GM12878 (cell line): ENCODE results near the gene NUP214. TPM values are rescaled to one million over a fixed set of nuclear protein-coding genes. Genes with fewer than 3 reads are reported as not detected.

ENCODE experiments used
- ATAC-seq: fragments of 200-7000 bp; cut with Tn5 transposase; 3 replicates; pipeline ENCODE4 v1.9.1; 2020; ENCODE audit warnings: mild to moderate bottlenecking, moderate library complexity
- BruUV-seq: library from RNA; stranded (reverse); fragments of 400-500 nt; replicated peaks from 2 replicates; lab custom pipeline; 2021; lab: Mats Ljungman, UMichigan
- CTCF ChIA-PET: fragments of 300-600 bp; sonication (Branson Sonifier 250); formaldehyde crosslinking; extraction: SDS; loops from one replicate; lab custom pipeline; 2021; ENCODE audit warnings: inconsistent platforms; lab: Yijun Ruan, JAX
- POLR2A ChIA-PET: fragments of 350-600 bp; formaldehyde crosslinking; extraction: SDS; loops from one replicate; lab custom pipeline; 2021; ENCODE audit warnings: inconsistent platforms; lab: Charles Lee
- RAD21 ChIA-PET: fragments of 300-600 bp; sonication (Branson Sonifier 250); formaldehyde crosslinking; loops from one replicate; lab custom pipeline; 2023; ENCODE audit warnings: antibody characterized with exemption; ENCODE audit not compliant: unreplicated experiment; lab: Charles Lee
- SMC1A ChIA-PET: fragments of 300-600 bp; sonication (Branson Sonifier 250); formaldehyde crosslinking; loops from one replicate; lab custom pipeline; 2023; ENCODE audit not compliant: unreplicated experiment, uncharacterized antibody; lab: Charles Lee
- DNase-seq: peaks from one replicate; pipeline ENCODE4 v3.0.0-alpha.2; 2011; ENCODE audit warnings: low read depth, low spot score
- FAIRE-seq: peaks from 3 replicates; lab custom pipeline; 2011; peaks lifted over from hg19 to GRCh38; lab: Jason Lieb, UNC
- H2AFZ ChIP-seq: 2 replicates; pipeline ENCODE4 v1.6.0; 2011; ENCODE audit warnings: low read depth, low read length, control low read depth; ENCODE audit not compliant: control insufficient read depth
- H3K27ac ChIP-seq: 2 replicates; pipeline ENCODE4 v1.5.1; 2011; ENCODE audit warnings: control low read depth; ENCODE audit not compliant: control insufficient read depth, insufficient read depth
- H3K27me3 ChIP-seq, 2 experiments: replicated peaks in 1 of 2; 2 replicates each; pipeline versions ENCODE4 v1.6.0 to v1.6.1; 2011; ENCODE audit warnings: low read length in 1 of 2; ENCODE audit not compliant: control insufficient read depth in 2 of 2, insufficient read depth in 2 of 2
- H3K36me3 ChIP-seq, 2 experiments: 2 replicates each; pipeline ENCODE4 v1.5.1; 2011; ENCODE audit warnings: low read length in 1 of 2; ENCODE audit not compliant: control insufficient read depth in 2 of 2, insufficient read depth in 2 of 2
- H3K4me1 ChIP-seq: 2 replicates; pipeline ENCODE4 v1.6.1; 2011; ENCODE audit warnings: mild to moderate bottlenecking, low read length, moderate library complexity, mixed read lengths; ENCODE audit not compliant: control insufficient read depth, insufficient read depth
- H3K4me2 ChIP-seq: 2 replicates; pipeline ENCODE4 v1.6.0; 2011; ENCODE audit warnings: control low read depth; ENCODE audit not compliant: control insufficient read depth, insufficient read depth
- H3K4me3 ChIP-seq: fragments of 200-600 bp; sonication (generic); 2 replicates; pipeline ENCODE4 v1.5.1; 2016
- H3K79me2 ChIP-seq: 2 replicates; pipeline ENCODE4 v1.6.0; 2011; ENCODE audit warnings: low read length; ENCODE audit not compliant: control insufficient read depth, insufficient read depth
- H3K9ac ChIP-seq: 2 replicates; pipeline ENCODE4 v1.8.0; 2011; ENCODE audit warnings: low read length, control low read depth, mixed read lengths; ENCODE audit not compliant: control insufficient read depth, insufficient read depth
- H3K9me3 ChIP-seq: replicated peaks from 3 replicates; pipeline ENCODE4 v1.5.1; 2011; ENCODE audit warnings: mild to moderate bottlenecking, low read length; ENCODE audit not compliant: control insufficient read depth, insufficient read depth
- H4K20me1 ChIP-seq: 2 replicates; pipeline ENCODE4 v1.6.0; 2011; ENCODE audit not compliant: control insufficient read depth, insufficient read depth
- BCL3 ChIP-seq: IDR thresholded peaks from 2 replicates; pipeline ENCODE4 v1.6.1; 2011; ENCODE audit warnings: borderline replicate concordance, low read depth, mild to moderate bottlenecking, moderate library complexity, low read length; ENCODE audit not compliant: insufficient read depth, poor library complexity, severe bottlenecking
- GABPA ChIP-seq: IDR thresholded peaks from 2 replicates; pipeline ENCODE4 v1.6.1; 2014; ENCODE audit warnings: antibody characterized with exemption, low read depth, mild to moderate bottlenecking, inconsistent platforms
- KDM1A ChIP-seq: fragments of 200-600 bp; sonication (generic); IDR thresholded peaks from 2 replicates; pipeline ENCODE4 v1.6.1; 2016; ENCODE audit warnings: borderline replicate concordance
- MXI1 ChIP-seq: fragments of 150-350 bp; IDR thresholded peaks from 2 replicates; pipeline ENCODE4 v1.6.1; 2011; ENCODE audit warnings: low read depth, mild to moderate bottlenecking, inconsistent platforms, low read length, improper control_type of control experiment
- POU2F2 ChIP-seq: IDR thresholded peaks from 3 replicates; pipeline ENCODE4 v1.6.1; 2011; ENCODE audit warnings: low read depth, mild to moderate bottlenecking, low read length, borderline replicate concordance
- RBBP5 ChIP-seq: fragments of 200-600 bp; sonication (generic); conservative IDR thresholded peaks from 2 replicates; pipeline ENCODE4 v1.6.1; 2016
- SMAD1 ChIP-seq: fragments of 450-650 bp; IDR thresholded peaks from 2 replicates; pipeline ENCODE4 v1.6.1; 2018; ENCODE audit warnings: mild to moderate bottlenecking, low read depth; ENCODE audit not compliant: partially characterized antibody
- SREBF1 ChIP-seq: IDR thresholded peaks from 2 replicates; pipeline ENCODE4 v1.6.1; 2012; ENCODE audit warnings: mild to moderate bottlenecking, low read length
- ZBED1 ChIP-seq: IDR thresholded peaks from 2 replicates; pipeline ENCODE4 v1.6.1; 2016; ENCODE audit warnings: borderline replicate concordance
- ZBTB40 ChIP-seq: fragments of 450-650 bp; IDR thresholded peaks from 2 replicates; pipeline ENCODE4 v1.6.1; 2016; ENCODE audit warnings: mild to moderate bottlenecking, moderate library complexity, borderline replicate concordance
- WGBS: methylation state at CpG from one replicate; pipeline ENCODE4 v1.1.6; 2016; ENCODE audit warnings: low lambda C conversion rate; ENCODE audit not compliant: insufficient replicate concordance, insufficient coverage; ENCODE audit errors: missing lambda C conversion rate; 5-methylcytosine and 5-hydroxymethylcytosine counted together
- in situ Hi-C: fragments of 300-500 bp; cut with MboI; formaldehyde crosslinking; loops from 9 replicates; pipeline ENCODE4 v1.14.3; 2018; ENCODE audit warnings: mixed read lengths
- intact Hi-C: fragments of 100-400 bp; cut with micrococcal nuclease; formaldehyde crosslinking; loops from one replicate; pipeline ENCODE4 v1.14.2; 2022; ENCODE audit not compliant: unreplicated experiment
- polyA plus RNA-seq, 11 experiments: library from polyadenylated mRNA; depleted of rRNA in 4 of 11; unstranded in 6 of 11; stranded (reverse) in 5 of 11; fragments of >200 nt; fragmentation: Nextera tagmentation in 4 of 11; fragmentation: Illumina TruSeq in 1 of 11; extraction: Ambion mirVana in 4 of 11; extraction: Trizol in 1 of 11; gene quantifications; 1 replicate in 1 of 11; 2 replicates in 10 of 11; pipeline versions ENCODE4 v1.2.1 to v1.2.3, GENCODE V29; 2011 to 2016; ENCODE audit warnings: inconsistent platforms in 2 of 11, missing spikeins in 2 of 11, low read depth in 1 of 11
- total RNA-seq, 4 experiments: library from RNA; depleted of rRNA in 3 of 4; stranded (reverse); fragments of >200 nt in 3 of 4; fragmentation: Illumina TruSeq in 1 of 4; extraction: Trizol in 1 of 4; gene quantifications; 2 replicates each; pipeline versions ENCODE4 v1.2.1 to v1.2.3, GENCODE V29; 2013 to 2021
- TF ChIP-seq, protein P1 (sequence below): fragments of 450-650 bp; IDR thresholded peaks from 2 replicates; pipeline ENCODE4 v1.6.1; 2017; ENCODE audit warnings: mild to moderate bottlenecking, moderate library complexity
- TF ChIP-seq, protein P2 (sequence below): IDR thresholded peaks from 2 replicates; pipeline ENCODE4 v1.6.1; 2012; ENCODE audit warnings: low read length, inconsistent platforms

NUP214 gene
- total and polyA plus RNA-seq, 10 of the 15 experiments (the other 5 are each of a cell fraction or from before 2014, with no cell fraction given), result 11.7 to 53.8 (median 17.6) TPM

DNA sequence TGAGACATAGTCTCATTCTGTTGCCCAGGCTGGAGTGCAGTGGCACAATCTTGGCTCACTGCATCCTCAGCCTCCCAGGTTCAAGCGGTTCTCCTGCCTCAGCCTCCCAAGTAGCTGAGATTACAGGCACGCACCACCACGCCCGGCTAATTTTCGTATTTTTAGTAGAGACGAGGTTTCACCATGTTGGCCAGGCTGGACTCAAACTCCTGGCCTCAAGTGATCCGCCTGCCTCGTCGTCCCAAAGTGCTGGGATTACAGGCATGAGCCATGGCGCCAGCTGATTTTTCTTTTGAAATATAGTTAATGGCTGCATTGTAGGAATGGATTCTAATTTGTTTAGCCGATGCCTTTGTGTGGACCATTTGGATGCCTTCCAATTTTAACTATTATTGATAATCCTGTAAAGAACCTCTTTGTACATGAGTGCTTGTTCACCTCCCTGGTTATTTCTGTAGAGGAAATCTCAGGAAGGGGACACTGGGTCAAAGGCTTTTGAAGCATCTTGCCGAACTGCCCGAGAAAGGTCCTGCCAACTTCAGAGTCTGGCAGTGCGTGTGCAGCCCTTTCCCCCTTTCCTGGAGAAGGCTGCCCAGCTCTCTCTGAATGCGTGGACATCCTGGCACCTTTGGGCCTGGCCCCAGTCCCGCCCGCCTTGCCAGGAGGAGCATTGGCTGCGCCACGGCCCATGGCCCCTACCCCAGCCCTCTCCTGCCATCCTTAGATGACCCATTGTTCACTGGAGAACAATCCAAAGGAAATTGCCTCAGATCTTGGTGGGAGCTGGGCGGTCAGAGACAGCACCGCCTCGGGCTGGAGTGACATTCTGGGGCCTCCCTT lies 8.9 kb upstream of the NUP214 start:
- H3K4me2 ChIP-seq, result no peak overlapping the region
- no peaks in the 10 kb centered on the region for H3K4me1 ChIP-seq
- ATAC-seq (no peak), DNase-seq (no peak), FAIRE-seq (no peak)
- no peaks in the 10 kb centered on the region for H3K36me3 ChIP-seq
- RAD21 ChIA-PET, result no interaction called here
- POLR2A ChIA-PET, result no interaction called here
- in situ Hi-C loops (no loop called here), intact Hi-C loops (no loop called here)
- no peaks in the 10 kb centered on the region for H3K79me2 ChIP-seq
- no peaks in the 10 kb centered on the region for H3K9me3 ChIP-seq
- SMC1A ChIA-PET, result no interaction called here
- no peak overlapping the region for H3K4me3 ChIP-seq
- H3K27ac ChIP-seq, result no peak overlapping the region
- H2AFZ ChIP-seq, result no peak overlapping the region
- H3K9ac ChIP-seq, result no peak overlapping the region
- peaks cover 1 to 6% of the 10 kb centered on the region in 2 experiments; a peak in 2 of 4 replicates for H3K27me3 ChIP-seq
- CTCF ChIA-PET, result no interaction called here
- H4K20me1 ChIP-seq, result no peaks in the 10 kb centered on the region
- BruUV-seq, result no TSS peak
- WGBS, result 54% methylated on average over 22 of the region's 22 CpGs
- TF ChIP-seq SREBF1, result no peak
- TF ChIP-seq ZBED1, result no peak
- no peak for TF ChIP-seq POU2F2
- TF ChIP-seq BCL3, result no peak
- no peak for TF ChIP-seq KDM1A
- no peak for TF ChIP-seq ZBTB40
- no peak for TF ChIP-seq GABPA
- TF ChIP-seq, protein P1, sequence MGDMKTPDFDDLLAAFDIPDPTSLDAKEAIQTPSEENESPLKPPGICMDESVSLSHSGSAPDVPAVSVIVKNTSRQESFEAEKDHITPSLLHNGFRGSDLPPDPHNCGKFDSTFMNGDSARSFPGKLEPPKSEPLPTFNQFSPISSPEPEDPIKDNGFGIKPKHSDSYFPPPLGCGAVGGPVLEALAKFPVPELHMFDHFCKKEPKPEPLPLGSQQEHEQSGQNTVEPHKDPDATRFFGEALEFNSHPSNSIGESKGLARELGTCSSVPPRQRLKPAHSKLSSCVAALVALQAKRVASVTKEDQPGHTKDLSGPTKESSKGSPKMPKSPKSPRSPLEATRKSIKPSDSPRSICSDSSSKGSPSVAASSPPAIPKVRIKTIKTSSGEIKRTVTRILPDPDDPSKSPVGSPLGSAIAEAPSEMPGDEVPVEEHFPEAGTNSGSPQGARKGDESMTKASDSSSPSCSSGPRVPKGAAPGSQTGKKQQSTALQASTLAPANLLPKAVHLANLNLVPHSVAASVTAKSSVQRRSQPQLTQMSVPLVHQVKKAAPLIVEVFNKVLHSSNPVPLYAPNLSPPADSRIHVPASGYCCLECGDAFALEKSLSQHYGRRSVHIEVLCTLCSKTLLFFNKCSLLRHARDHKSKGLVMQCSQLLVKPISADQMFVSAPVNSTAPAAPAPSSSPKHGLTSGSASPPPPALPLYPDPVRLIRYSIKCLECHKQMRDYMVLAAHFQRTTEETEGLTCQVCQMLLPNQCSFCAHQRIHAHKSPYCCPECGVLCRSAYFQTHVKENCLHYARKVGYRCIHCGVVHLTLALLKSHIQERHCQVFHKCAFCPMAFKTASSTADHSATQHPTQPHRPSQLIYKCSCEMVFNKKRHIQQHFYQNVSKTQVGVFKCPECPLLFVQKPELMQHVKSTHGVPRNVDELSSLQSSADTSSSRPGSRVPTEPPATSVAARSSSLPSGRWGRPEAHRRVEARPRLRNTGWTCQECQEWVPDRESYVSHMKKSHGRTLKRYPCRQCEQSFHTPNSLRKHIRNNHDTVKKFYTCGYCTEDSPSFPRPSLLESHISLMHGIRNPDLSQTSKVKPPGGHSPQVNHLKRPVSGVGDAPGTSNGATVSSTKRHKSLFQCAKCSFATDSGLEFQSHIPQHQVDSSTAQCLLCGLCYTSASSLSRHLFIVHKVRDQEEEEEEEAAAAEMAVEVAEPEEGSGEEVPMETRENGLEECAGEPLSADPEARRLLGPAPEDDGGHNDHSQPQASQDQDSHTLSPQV, result no peak
- TF ChIP-seq MXI1, result no peak
- TF ChIP-seq RBBP5, result no peak
- TF ChIP-seq, protein P2, sequence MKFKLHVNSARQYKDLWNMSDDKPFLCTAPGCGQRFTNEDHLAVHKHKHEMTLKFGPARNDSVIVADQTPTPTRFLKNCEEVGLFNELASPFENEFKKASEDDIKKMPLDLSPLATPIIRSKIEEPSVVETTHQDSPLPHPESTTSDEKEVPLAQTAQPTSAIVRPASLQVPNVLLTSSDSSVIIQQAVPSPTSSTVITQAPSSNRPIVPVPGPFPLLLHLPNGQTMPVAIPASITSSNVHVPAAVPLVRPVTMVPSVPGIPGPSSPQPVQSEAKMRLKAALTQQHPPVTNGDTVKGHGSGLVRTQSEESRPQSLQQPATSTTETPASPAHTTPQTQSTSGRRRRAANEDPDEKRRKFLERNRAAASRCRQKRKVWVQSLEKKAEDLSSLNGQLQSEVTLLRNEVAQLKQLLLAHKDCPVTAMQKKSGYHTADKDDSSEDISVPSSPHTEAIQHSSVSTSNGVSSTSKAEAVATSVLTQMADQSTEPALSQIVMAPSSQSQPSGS, result no peak
- no peak for TF ChIP-seq SMAD1
